Mucosa of descending colon (tissue), 3 donors: ENCODE data around the gene DFFA. TPM values are rescaled to one million over a fixed set of nuclear protein-coding genes. Genes with fewer than 3 reads are reported as not detected.

Source experiments
- ATAC-seq: fragments of 200-7000 bp; cut with Tn5 transposase; one replicate; pipeline ENCODE4 v1.9.1; 2020; ENCODE audit warnings: mild to moderate bottlenecking, moderate library complexity
- DNase-seq, 3 donors: peaks; one replicate each; pipeline ENCODE4 v3.0.0-alpha.2; 2020
- H3K36me3 ChIP-seq: fragments of 200-600 bp; one replicate; pipeline ENCODE4 v1.8.0; 2021; ENCODE audit warnings: low read depth, mild to moderate bottlenecking
- H3K4me1 ChIP-seq: fragments of 200-600 bp; one replicate; pipeline ENCODE4 v1.8.0; 2021; ENCODE audit warnings: low read depth, mild to moderate bottlenecking
- H3K4me3 ChIP-seq: fragments of 200-600 bp; one replicate; pipeline ENCODE4 v1.8.0; 2021; ENCODE audit warnings: mild to moderate bottlenecking
- H3K9me3 ChIP-seq: fragments of 200-600 bp; one replicate; pipeline ENCODE4 v1.8.0; 2021; ENCODE audit warnings: mild to moderate bottlenecking
- intact Hi-C, 2 donors: fragments of 100-400 bp; cut with DNase I in 1 of 2; cut with micrococcal nuclease in 1 of 2; formaldehyde crosslinking; loops; one replicate each; pipeline versions ENCODE4 v1.11.0 to v1.11.1; 2022; cut with DNase I, micrococcal nuclease
- total RNA-seq, 3 donors: library from RNA; stranded (reverse); fragmentation: NEBNext Ultra II Directional in 2 of 3; extraction: Animal tissue kit (Norgen Biotek cat#: 25700) in 2 of 3; gene quantifications; one replicate each; pipeline versions ENCODE4 v1.2.1 to v1.2.4, GENCODE V29; 2021 to 2023
- TF ChIP-seq, protein P1 (sequence below): fragments of 200-600 bp; IDR thresholded peaks from one replicate; pipeline ENCODE4 v1.8.0; 2022; ENCODE audit warnings: antibody characterized with exemption, mild to moderate bottlenecking
- donor health status: DM: no; HTN: no; CAD: no; lungs with moderate emphysema.
- donor health status: DM: no; HTN: no; CAD: no.
- donor health status: DM: no; HTN: yes; CAD: no.

Gene DFFA
- total RNA-seq, 3 donors from 2014 or later, result 20.9 to 34.0 (median 21.9) TPM

DNA sequence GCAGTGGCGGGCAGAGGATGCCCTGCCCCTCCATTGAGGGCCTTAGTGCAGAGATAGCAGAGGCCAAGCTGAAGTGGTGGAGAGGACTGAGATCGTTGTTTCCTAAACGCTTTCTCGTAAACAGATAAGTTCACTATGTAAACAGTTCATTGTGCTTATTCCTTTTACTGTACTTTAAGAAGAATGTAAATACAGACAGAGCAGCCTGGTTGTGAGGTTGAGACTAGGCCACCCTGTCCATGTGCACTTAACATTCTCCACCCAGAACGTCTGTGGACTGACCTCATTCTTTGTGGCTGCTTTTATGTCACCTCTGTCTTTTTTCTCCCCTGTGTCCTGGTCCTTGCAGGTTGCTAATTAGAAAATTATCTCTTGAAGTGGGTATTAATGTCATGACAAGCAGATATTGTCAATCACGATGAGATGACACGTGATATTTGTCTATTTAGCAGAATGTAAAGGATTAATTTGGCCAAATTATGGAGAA is 33.6 kb downstream of the DFFA start:
- Histone ChIP-seq H3K4me3 (no peak overlapping the region), H3K9me3 (no peaks in the 10 kb centered on the region), H3K4me1 (no peaks in the 10 kb centered on the region), H3K36me3 (no peaks in the 10 kb centered on the region)
- ATAC-seq, result no peak
- intact Hi-C loops, result loop anchor here in 1 of 2 donors (10.0 kb wide), 1 partner anchor 56 kb away; no protein-coding TSS in a partner anchor
- TF ChIP-seq, protein P1, sequence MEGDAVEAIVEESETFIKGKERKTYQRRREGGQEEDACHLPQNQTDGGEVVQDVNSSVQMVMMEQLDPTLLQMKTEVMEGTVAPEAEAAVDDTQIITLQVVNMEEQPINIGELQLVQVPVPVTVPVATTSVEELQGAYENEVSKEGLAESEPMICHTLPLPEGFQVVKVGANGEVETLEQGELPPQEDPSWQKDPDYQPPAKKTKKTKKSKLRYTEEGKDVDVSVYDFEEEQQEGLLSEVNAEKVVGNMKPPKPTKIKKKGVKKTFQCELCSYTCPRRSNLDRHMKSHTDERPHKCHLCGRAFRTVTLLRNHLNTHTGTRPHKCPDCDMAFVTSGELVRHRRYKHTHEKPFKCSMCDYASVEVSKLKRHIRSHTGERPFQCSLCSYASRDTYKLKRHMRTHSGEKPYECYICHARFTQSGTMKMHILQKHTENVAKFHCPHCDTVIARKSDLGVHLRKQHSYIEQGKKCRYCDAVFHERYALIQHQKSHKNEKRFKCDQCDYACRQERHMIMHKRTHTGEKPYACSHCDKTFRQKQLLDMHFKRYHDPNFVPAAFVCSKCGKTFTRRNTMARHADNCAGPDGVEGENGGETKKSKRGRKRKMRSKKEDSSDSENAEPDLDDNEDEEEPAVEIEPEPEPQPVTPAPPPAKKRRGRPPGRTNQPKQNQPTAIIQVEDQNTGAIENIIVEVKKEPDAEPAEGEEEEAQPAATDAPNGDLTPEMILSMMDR, result no peak
- DNase-seq, result no peak

DNA sequence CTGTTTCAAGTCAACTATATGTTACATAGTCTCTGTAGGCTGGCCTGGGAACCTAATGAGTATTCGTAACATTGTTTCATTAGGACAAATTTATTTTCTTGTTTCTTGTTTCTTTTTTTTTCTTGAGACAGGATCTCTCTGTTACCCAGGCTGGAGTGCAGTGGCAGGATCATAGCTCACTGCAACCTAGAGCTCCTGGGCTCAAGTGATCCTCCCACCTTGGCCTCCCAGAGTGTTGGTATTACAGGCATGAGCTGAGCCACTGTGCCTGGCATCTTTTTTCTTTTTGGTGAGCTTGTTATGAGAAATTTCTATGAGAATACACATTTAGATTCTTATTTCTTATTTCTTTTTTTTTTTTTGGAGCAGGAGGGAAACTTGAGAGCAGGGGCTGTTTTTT is 35.3 kb downstream of the DFFA start:
- no peaks in the 10 kb centered on the region for H3K9me3 ChIP-seq
- DNase-seq (no peak), ATAC-seq (no peak)
- TF ChIP-seq, protein P1, result no peak
- intact Hi-C loops, result loop anchor here in 1 of 2 donors (10.0 kb wide), 1 partner anchor 58 kb away; no protein-coding TSS in a partner anchor
- H3K4me1 ChIP-seq, result no peaks in the 10 kb centered on the region
- H3K4me3 ChIP-seq, result no peak overlapping the region
- no peaks in the 10 kb centered on the region for H3K36me3 ChIP-seq

DNA sequence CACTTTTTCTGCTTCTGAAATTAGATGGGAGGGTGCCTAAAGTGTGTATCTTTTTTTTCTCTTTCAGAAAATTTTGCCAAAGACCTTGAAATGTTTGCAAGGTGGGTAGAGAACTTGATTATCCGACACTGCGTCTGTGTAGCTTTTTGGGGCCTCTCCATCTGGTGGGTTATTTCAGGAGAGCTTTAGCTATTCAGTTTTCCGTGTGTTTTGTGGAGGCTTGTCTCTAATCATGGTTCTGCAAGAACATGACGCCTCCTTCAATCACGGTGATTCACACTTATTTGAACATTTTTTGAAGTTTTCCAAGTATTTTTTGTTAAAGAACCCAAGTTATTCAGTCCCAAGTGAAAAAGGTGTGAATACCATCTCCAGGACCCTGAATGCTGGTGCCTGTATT is 37.7 kb downstream of the DFFA start:
- H3K9me3 ChIP-seq, result no peaks in the 10 kb centered on the region
- no peak for ATAC-seq
- no peak for DNase-seq
- TF ChIP-seq, protein P1, result no peak
- H3K4me1 ChIP-seq, result peaks cover 8% of the 10 kb centered on the region
- intact Hi-C loops, result loop anchor here in 1 of 2 donors (10.0 kb wide), 1 partner anchor 60 kb away; no protein-coding TSS in a partner anchor
- H3K4me3 ChIP-seq, result no peak overlapping the region
- no peaks in the 10 kb centered on the region for H3K36me3 ChIP-seq

DNA sequence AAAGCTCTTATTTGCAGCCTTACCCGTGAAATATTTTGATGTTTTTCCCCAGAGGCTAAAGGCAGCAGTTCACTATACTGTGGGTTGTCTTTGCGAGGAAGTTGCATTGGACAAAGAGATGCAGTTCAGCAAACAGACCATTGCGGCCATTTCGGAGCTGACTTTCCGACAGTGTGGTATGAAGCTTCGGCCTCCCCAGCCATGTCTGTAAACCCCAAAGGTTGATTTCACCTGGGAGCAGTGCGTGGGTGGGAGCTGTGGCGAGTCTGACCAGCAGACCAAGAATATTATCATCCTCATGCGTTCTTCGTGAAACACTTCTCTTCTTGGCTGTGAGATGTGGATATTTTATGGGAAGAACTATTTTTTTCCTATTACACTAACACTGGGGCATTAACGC is 38.5 kb downstream of the DFFA start:
- Histone ChIP-seq H3K4me1 (peaks cover 10% of the 10 kb centered on the region), H3K4me3 (no peak overlapping the region), H3K9me3 (no peaks in the 10 kb centered on the region), H3K36me3 (no peaks in the 10 kb centered on the region)
- TF ChIP-seq, protein P1, result no peak
- DNase-seq, result no peak
- ATAC-seq, result no peak
- intact Hi-C loops, result loop anchor here in 1 of 2 donors (10.0 kb wide), 1 partner anchor 61 kb away; no protein-coding TSS in a partner anchor

DNA sequence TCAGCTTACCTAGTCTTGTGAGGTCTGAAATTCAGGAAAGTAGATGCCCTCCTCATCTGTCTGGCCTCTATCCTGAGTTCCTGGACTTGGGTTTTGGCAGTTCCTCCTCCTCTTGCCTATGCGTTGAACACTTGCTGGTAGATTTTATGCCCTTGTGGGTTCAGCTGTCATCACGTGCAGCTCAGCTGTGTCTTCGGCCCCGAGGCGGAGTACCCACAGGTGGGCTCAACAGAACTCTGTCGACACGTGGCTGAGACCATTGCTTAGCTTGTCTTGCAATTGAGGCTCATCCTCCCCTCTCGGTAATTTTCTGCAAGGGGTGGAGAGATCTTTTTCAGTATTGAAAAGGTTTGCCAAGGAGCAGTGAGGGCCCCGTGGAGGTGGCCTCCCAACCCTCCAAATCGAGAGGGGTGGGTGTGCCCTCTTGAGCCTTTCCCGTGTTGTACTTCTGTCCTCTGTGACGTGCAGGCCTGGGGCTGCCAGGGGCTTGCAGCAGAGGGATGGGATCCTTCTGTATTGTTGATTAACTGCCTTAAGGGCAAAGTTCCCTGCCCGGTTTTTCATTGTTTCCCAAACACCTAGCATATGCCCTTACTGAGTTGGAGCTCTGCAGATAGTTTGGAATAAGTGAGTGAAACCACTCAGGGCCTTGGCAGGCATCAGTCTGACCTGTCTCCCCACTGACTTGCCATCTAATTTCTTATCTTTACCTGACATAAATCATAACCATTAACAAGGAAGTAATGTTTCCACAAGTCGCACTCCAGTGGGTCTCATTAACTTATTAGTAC is 39.2 kb downstream of the DFFA start:
- Histone ChIP-seq H3K4me1 (peaks cover 10% of the 10 kb centered on the region), H3K4me3 (no peak overlapping the region), H3K36me3 (no peaks in the 10 kb centered on the region), H3K9me3 (no peaks in the 10 kb centered on the region)
- ATAC-seq (no peak), DNase-seq (no peak)
- intact Hi-C loops, result loop anchor here in 1 of 2 donors (10.0 kb wide), 1 partner anchor 62 kb away; no protein-coding TSS in a partner anchor
- TF ChIP-seq, protein P1, result no peak
